Neuronal stem cell (in vitro differentiated cells): Measurements from ENCODE around the gene VTI1A.

Experiments
- DNase-seq: peaks from one replicate; pipeline ENCODE4 v3.0.0-alpha.2; 2013; ENCODE audit warnings: low spot score
- H2AFZ ChIP-seq: one replicate; pipeline ENCODE4 v1.6.1; 2013; ENCODE audit warnings: mild to moderate bottlenecking, low read length, inconsistent platforms
- H2AK5ac ChIP-seq: 2 replicates; pipeline ENCODE4 v1.6.1; 2013; ENCODE audit warnings: low read depth, mild to moderate bottlenecking, inconsistent platforms, low read length, moderate library complexity, mixed read lengths
- H2BK120ac ChIP-seq: 2 replicates; pipeline ENCODE4 v1.6.1; 2013; ENCODE audit warnings: low read depth, mild to moderate bottlenecking, inconsistent platforms, low read length, moderate library complexity, mixed read lengths
- H2BK12ac ChIP-seq: one replicate; pipeline ENCODE4 v1.6.1; 2013; ENCODE audit warnings: low read length, inconsistent platforms
- H2BK15ac ChIP-seq: 2 replicates; pipeline ENCODE4 v1.6.1; 2013; ENCODE audit warnings: mild to moderate bottlenecking, low read length, inconsistent platforms, mixed read lengths
- H2BK5ac ChIP-seq: one replicate; pipeline ENCODE4 v1.6.1; 2013; ENCODE audit warnings: inconsistent platforms, mild to moderate bottlenecking, low read length, moderate library complexity
- H3K14ac ChIP-seq: one replicate; pipeline ENCODE4 v1.6.1; 2013; ENCODE audit warnings: low read length, inconsistent platforms
- H3K18ac ChIP-seq: 2 replicates; pipeline ENCODE4 v1.6.1; 2013; ENCODE audit warnings: low read length, inconsistent platforms
- H3K23ac ChIP-seq: 2 replicates; pipeline ENCODE4 v1.6.1; 2013; ENCODE audit warnings: low read depth, mild to moderate bottlenecking, mixed read lengths, low read length, inconsistent platforms; ENCODE audit not compliant: poor library complexity
- H3K27ac ChIP-seq: replicated peaks from 3 replicates; pipeline ENCODE4 v1.5.1; 2013; ENCODE audit warnings: low read length, inconsistent platforms
- H3K27me3 ChIP-seq, 3 experiments: 2 replicates each; pipeline ENCODE4 v1.6.1; 2013; ENCODE audit warnings: low read length in 3 of 3, mild to moderate bottlenecking in 2 of 3, inconsistent platforms in 1 of 3, low read depth in 1 of 3, mixed read lengths in 1 of 3, moderate library complexity in 1 of 3; ENCODE audit not compliant: control insufficient read depth in 3 of 3, insufficient read depth in 3 of 3
- H3K36me3 ChIP-seq, 2 donors: replicated peaks in 1 of 2; 2 replicates each; pipeline ENCODE4 v1.6.1; 2013; ENCODE audit warnings: low read length in 2 of 2; ENCODE audit not compliant: control insufficient read depth in 2 of 2, insufficient read depth in 2 of 2
- H3K4ac ChIP-seq: 2 replicates; pipeline ENCODE4 v1.6.1; 2013; ENCODE audit warnings: inconsistent platforms, mild to moderate bottlenecking, low read length, moderate library complexity
- H3K4me1 ChIP-seq, 2 donors: 1 replicate in 1 of 2; 2 replicates in 1 of 2; pipeline ENCODE4 v1.6.1; 2013; ENCODE audit warnings: low read length in 2 of 2, low read depth in 1 of 2; ENCODE audit not compliant: control insufficient read depth in 2 of 2, insufficient read depth in 1 of 2
- H3K4me2 ChIP-seq: one replicate; pipeline ENCODE4 v1.6.1; 2013; ENCODE audit warnings: mild to moderate bottlenecking, low read length, inconsistent platforms; ENCODE audit not compliant: insufficient read depth, poor library complexity, severe bottlenecking
- H3K4me3 ChIP-seq, 2 donors: 2 replicates each; pipeline ENCODE4 v1.5.1; 2013; ENCODE audit warnings: low read length in 2 of 2, mild to moderate bottlenecking in 2 of 2, inconsistent platforms in 1 of 2, moderate library complexity in 1 of 2
- H3K79me1 ChIP-seq: one replicate; pipeline ENCODE4 v1.6.1; 2013; ENCODE audit warnings: low read depth, mild to moderate bottlenecking, inconsistent platforms, low read length, moderate library complexity
- H3K9ac ChIP-seq: one replicate; pipeline ENCODE4 v1.6.1; 2013; ENCODE audit warnings: mild to moderate bottlenecking, low read depth, low read length, inconsistent platforms; ENCODE audit not compliant: poor library complexity
- H3K9me3 ChIP-seq, 2 donors: replicated peaks in 1 of 2; 2 replicates each; pipeline versions ENCODE3 to v1.6.1; 2013; ENCODE audit warnings: low read length in 2 of 2, mild to moderate bottlenecking in 2 of 2, inconsistent platforms in 1 of 2, low read depth in 1 of 2, mixed read lengths in 1 of 2, moderate library complexity in 1 of 2; ENCODE audit not compliant: control insufficient read depth in 2 of 2, insufficient read depth in 1 of 2
- H4K8ac ChIP-seq: one replicate; pipeline ENCODE4 v1.6.1; 2013; ENCODE audit warnings: low read depth, mild to moderate bottlenecking, inconsistent platforms, low read length, moderate library complexity
- H4K91ac ChIP-seq: one replicate; pipeline ENCODE4 v1.6.1; 2013; ENCODE audit warnings: low read length, low read depth, mild to moderate bottlenecking, inconsistent platforms; ENCODE audit not compliant: poor library complexity
- WGBS, 2 donors: extraction: QIAGEN DNeasy Blood & Tissue Kit; methylation state at CpG; one replicate each; pipeline ENCODE4 v1.1.7; 2013; ENCODE audit warnings: missing lambda C conversion rate in 2 of 2, mixed read lengths in 1 of 2; ENCODE audit not compliant: insufficient read length in 2 of 2, insufficient replicate concordance in 1 of 2; ENCODE audit errors: extremely low coverage in 2 of 2; 5-methylcytosine and 5-hydroxymethylcytosine counted together

Gene VTI1A

GRCh38 chr10:112797197-112797596, 350.2 kb downstream of the VTI1A start:
- H2BK120ac ChIP-seq = no peak overlapping the region
- H2BK15ac ChIP-seq = no peak overlapping the region
- H4K8ac ChIP-seq = no peak overlapping the region
- no peak overlapping the region for H3K14ac ChIP-seq
- peaks cover 22 to 35% of the 10 kb centered on the region in 2 donors for H3K4me1 ChIP-seq
- H3K79me1 ChIP-seq = no peaks in the 10 kb centered on the region
- no peak overlapping the region for H3K4me3 ChIP-seq
- H2BK12ac ChIP-seq = no peak overlapping the region
- DNase-seq = no peak
- H3K18ac ChIP-seq = no peak overlapping the region
- H2AK5ac ChIP-seq = no peak overlapping the region
- H3K23ac ChIP-seq = no peak overlapping the region
- H3K9me3 ChIP-seq = peaks cover 0 to 2% of the 10 kb centered on the region in 2 donors
- H2BK5ac ChIP-seq = no peak overlapping the region
- no peak overlapping the region for H3K27ac ChIP-seq
- WGBS, 2 donors = no CpG with 5 or more reads among the region's 8 CpGs
- no peak overlapping the region for H4K91ac ChIP-seq
- no peak overlapping the region for H2AFZ ChIP-seq
- no peak overlapping the region for H3K4ac ChIP-seq
- H3K4me2 ChIP-seq = no peak overlapping the region
- H3K27me3 ChIP-seq = no peaks in the 10 kb centered on the region
- H3K36me3 ChIP-seq = no peaks in the 10 kb centered on the region
- no peak overlapping the region for H3K9ac ChIP-seq

- Histone ChIP-seq H3K18ac (peak overlapping the region; percentile 58), H3K14ac (no peak overlapping the region), H2BK5ac (no peak overlapping the region), H3K9ac (no peak overlapping the region), H3K23ac (no peak overlapping the region), H3K36me3 (no peaks in the 10 kb centered on the region), H3K4me1 (peaks cover 19 to 34% of the 10 kb centered on the region in 2 donors), H3K27me3 (no peaks in the 10 kb centered on the region), H3K4ac (no peak overlapping the region), H2BK120ac (no peak overlapping the region), H2AFZ (no peak overlapping the region), H3K79me1 (no peaks in the 10 kb centered on the region), H4K91ac (no peak overlapping the region), H3K9me3 (no peaks in the 10 kb centered on the region), H2BK15ac (no peak overlapping the region), H2BK12ac (no peak overlapping the region), H3K4me2 (no peak overlapping the region), H2AK5ac (no peak overlapping the region), H3K4me3 (no peak overlapping the region), H3K27ac (no peak overlapping the region), H4K8ac (no peak overlapping the region)
- no CpG with 5 or more reads among the region's 9 CpGs for WGBS, 2 donors
- no peak for DNase-seq
Observed at GRCh38 chr10:112797855-112798254, 350.8 kb downstream of the VTI1A start.

DNA sequence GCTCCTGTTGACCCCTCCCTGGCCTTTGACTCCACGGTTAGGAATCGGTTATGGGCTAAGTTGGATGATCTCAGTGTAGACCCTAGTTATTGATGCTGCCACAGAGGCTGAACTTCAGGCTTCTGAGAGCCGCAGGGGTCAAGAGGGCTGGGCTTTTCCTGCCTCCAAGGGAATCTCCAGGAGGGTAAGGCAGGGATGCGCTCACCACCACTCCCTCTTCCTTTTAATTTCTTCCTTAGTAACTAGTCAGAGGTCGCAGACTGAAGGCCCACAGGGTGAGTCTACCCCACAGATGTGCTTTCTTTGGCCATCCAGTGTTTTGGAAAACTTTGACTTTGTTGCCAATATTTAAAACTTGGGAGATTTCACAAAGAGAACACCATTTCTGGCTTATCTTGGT, 352.0 kb downstream of the VTI1A start:
- Histone ChIP-seq H3K4me3 (no peak overlapping the region), H3K27me3 (no peaks in the 10 kb centered on the region), H3K18ac (no peak overlapping the region), H3K23ac (no peak overlapping the region), H3K79me1 (no peaks in the 10 kb centered on the region), H2AK5ac (no peak overlapping the region), H2BK15ac (no peak overlapping the region), H2BK12ac (no peak overlapping the region), H2BK120ac (no peak overlapping the region), H3K14ac (no peak overlapping the region), H3K4me2 (no peak overlapping the region), H3K4me1 (peaks cover 17 to 24% of the 10 kb centered on the region in 2 donors), H3K36me3 (no peaks in the 10 kb centered on the region), H3K9me3 (no peaks in the 10 kb centered on the region), H3K9ac (no peak overlapping the region), H2BK5ac (no peak overlapping the region), H4K8ac (no peak overlapping the region), H4K91ac (no peak overlapping the region), H3K4ac (no peak overlapping the region), H2AFZ (no peak overlapping the region), H3K27ac (no peak overlapping the region)
- no CpG with 5 or more reads among the region's 5 CpGs for WGBS, 2 donors
- DNase-seq = no peak

DNA sequence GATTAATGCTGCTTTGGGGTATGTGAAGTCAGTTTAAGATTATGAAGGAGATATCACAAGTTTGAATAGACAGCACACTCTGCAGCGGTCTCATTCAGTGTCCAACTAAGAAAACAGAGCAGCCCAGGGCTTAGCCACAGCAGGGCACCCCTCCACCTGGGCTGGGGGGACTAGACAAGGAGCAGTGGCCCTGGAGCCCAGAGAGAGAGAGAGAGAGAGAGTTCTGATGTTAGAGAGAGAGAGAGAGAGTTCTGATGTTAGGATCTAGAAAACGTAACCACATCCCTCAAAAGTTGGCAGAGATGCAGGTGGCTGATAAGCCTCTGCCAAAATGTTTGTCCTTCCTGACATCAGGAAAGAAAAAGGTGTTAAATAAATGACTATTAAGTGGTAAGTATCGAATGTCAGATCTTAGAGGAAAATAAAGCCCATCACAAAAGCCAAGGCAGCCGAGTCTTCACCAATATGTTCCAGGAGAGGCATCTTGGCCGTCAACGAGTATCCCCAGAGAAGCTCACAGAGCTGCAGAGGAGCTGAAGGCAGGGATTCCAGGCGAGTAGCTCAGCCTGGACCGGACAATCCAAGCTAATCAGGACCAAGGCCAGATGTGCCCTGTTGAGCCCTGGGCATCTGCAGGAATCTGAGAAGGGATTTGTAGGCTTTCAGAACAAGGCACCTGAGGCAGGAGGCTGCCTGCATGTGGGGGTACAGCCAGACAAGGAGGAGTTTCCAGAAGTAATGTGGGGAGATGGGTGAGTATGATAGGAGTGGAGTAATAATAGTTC, 352.9 kb downstream of the VTI1A start:
- no peak overlapping the region for H2BK12ac ChIP-seq
- WGBS, 2 donors = no CpG with 5 or more reads among the region's 8 CpGs
- H3K4me1 ChIP-seq = peaks cover 22 to 24% of the 10 kb centered on the region in 2 donors
- no peak overlapping the region for H4K91ac ChIP-seq
- H3K9me3 ChIP-seq = no peaks in the 10 kb centered on the region
- no peak overlapping the region for H3K27ac ChIP-seq
- H3K4me2 ChIP-seq = no peak overlapping the region
- no peak for DNase-seq
- no peak overlapping the region for H2AFZ ChIP-seq
- no peak overlapping the region for H3K23ac ChIP-seq
- no peak overlapping the region for H4K8ac ChIP-seq
- H3K18ac ChIP-seq = no peak overlapping the region
- H3K14ac ChIP-seq = peak overlapping the region; percentile 49
- no peak overlapping the region for H2BK5ac ChIP-seq
- no peak overlapping the region for H3K9ac ChIP-seq
- no peaks in the 10 kb centered on the region for H3K27me3 ChIP-seq
- H3K79me1 ChIP-seq = no peaks in the 10 kb centered on the region
- H2BK15ac ChIP-seq = no peak overlapping the region
- no peak overlapping the region for H3K4ac ChIP-seq
- H3K4me3 ChIP-seq = no peak overlapping the region
- no peaks in the 10 kb centered on the region for H3K36me3 ChIP-seq
- H2AK5ac ChIP-seq = no peak overlapping the region
- no peak overlapping the region for H2BK120ac ChIP-seq
